ENCODE data around the gene RFK.

RFK gene

GRCh38 chr9:76358628-76359280, 35.5 kb downstream of the RFK start:
- H4K91ac ChIP-seq (ENCODE audit: low read depth, low read length): no peak overlapping the region
- H3K14ac ChIP-seq (ENCODE audit: low read length): no peak overlapping the region
- no peak overlapping the region for H3K4me2 ChIP-seq (ENCODE audit: low read length)
- no peak overlapping the region for H4K12ac ChIP-seq (ENCODE audit: low read depth, low read length)
- H2BK12ac ChIP-seq (ENCODE audit: low read length): peak overlapping the region; percentile 52
- no peak overlapping the region for H4K8ac ChIP-seq (ENCODE audit: low read depth, low read length)
- H3K36me3 ChIP-seq (ENCODE audit: control insufficient read depth in 1 of 2, insufficient read depth in 2 of 2, low read length in 2 of 2): no peaks in the 10 kb centered on the region
- no peak overlapping the region for H3K4me3 ChIP-seq (ENCODE audit: low read depth, low read length)
- no peak overlapping the region for H3K4ac ChIP-seq (ENCODE audit: low read depth, low read length)
- no peak overlapping the region for H2AFZ ChIP-seq (ENCODE audit: insufficient read depth, low read length, poor library complexity)
- DNase-seq: no peak
- H2AK5ac ChIP-seq (ENCODE audit: low read length): no peak overlapping the region
- WGBS (ENCODE audit: extremely low coverage, insufficient coverage, insufficient read length): no CpG with 5 or more reads among the region's 10 CpGs
- no peak overlapping the region for H3K23ac ChIP-seq (ENCODE audit: low read length)
- H2BK5ac ChIP-seq (ENCODE audit: low read depth, low read length, poor library complexity): no peak overlapping the region
- H3K9me3 ChIP-seq (ENCODE audit: insufficient read depth, low read depth, low read length): peaks cover 3% of the 10 kb centered on the region
- H3K18ac ChIP-seq (ENCODE audit: low read length): no peak overlapping the region
- no peak overlapping the region for H3K27ac ChIP-seq (ENCODE audit: low read depth, low read length)
- no peak overlapping the region for H3K9ac ChIP-seq (ENCODE audit: low read length)
- no peaks in the 10 kb centered on the region for H3K79me2 ChIP-seq (ENCODE audit: control insufficient read depth, insufficient read depth, low read length, poor library complexity)
- H3K4me1 ChIP-seq (ENCODE audit: control insufficient read depth in 1 of 2, insufficient read depth in 2 of 2, low read length in 2 of 2): peaks cover 4 to 11% of the 10 kb centered on the region in 2 experiments
- H3K27me3 ChIP-seq (ENCODE audit: insufficient read depth, low read length): no peaks in the 10 kb centered on the region
- peaks cover 14% of the 10 kb centered on the region for H3K79me1 ChIP-seq (ENCODE audit: low read length)
- peak overlapping the region; percentile 2 for H2BK120ac ChIP-seq (ENCODE audit: insufficient read depth, low read length, poor library complexity)

DNA sequence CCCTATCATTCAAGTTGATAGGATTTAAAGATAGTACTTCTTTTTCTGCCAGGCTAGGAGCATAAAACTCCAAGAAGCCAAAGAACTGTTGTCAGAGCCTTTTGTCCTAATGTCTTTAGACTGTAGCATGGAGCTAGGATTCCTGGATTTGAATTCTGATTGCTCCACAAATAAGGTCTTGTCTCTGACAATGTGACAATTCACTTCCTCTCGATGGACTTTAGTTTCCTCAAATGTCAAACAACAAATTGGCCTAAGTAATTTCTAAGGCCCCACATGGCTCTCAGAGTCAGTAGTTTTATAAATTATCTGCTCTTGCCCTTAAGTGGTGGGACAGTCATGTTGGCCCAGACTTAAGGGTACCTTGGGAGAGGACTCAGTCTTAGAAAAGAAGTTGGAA, 36.7 kb downstream of the RFK start:
- Histone ChIP-seq H2AFZ (ENCODE audit: insufficient read depth, low read length, poor library complexity) (no peak overlapping the region), H2AK5ac (ENCODE audit: low read length) (no peak overlapping the region), H2BK12ac (ENCODE audit: low read length) (no peak overlapping the region), H3K9ac (ENCODE audit: low read length) (no peak overlapping the region), H3K18ac (ENCODE audit: low read length) (no peak overlapping the region), H4K12ac (ENCODE audit: low read depth, low read length) (no peak overlapping the region), H3K4me1 (ENCODE audit: control insufficient read depth in 1 of 2, insufficient read depth in 2 of 2, low read length in 2 of 2) (peaks cover 0 to 5% of the 10 kb centered on the region in 2 experiments), H2BK5ac (ENCODE audit: low read depth, low read length, poor library complexity) (no peak overlapping the region), H3K4me3 (ENCODE audit: low read depth, low read length) (no peak overlapping the region), H3K27ac (ENCODE audit: low read depth, low read length) (no peak overlapping the region), H3K79me1 (ENCODE audit: low read length) (peaks cover 6% of the 10 kb centered on the region), H4K8ac (ENCODE audit: low read depth, low read length) (no peak overlapping the region), H3K4ac (ENCODE audit: low read depth, low read length) (no peak overlapping the region), H3K23ac (ENCODE audit: low read length) (no peak overlapping the region), H3K27me3 (ENCODE audit: insufficient read depth, low read length) (no peaks in the 10 kb centered on the region), H3K14ac (ENCODE audit: low read length) (no peak overlapping the region), H3K36me3 (ENCODE audit: control insufficient read depth in 1 of 2, insufficient read depth in 2 of 2, low read length in 2 of 2) (no peaks in the 10 kb centered on the region), H3K4me2 (ENCODE audit: low read length) (no peak overlapping the region), H3K9me3 (ENCODE audit: insufficient read depth, low read depth, low read length) (peaks cover 3% of the 10 kb centered on the region), H2BK120ac (ENCODE audit: insufficient read depth, low read length, poor library complexity) (no peak overlapping the region), H3K79me2 (ENCODE audit: control insufficient read depth, insufficient read depth, low read length, poor library complexity) (no peaks in the 10 kb centered on the region), H4K91ac (ENCODE audit: low read depth, low read length) (no peak overlapping the region)
- no CpG with 5 or more reads among the region's 1 CpG for WGBS (ENCODE audit: extremely low coverage, insufficient coverage, insufficient read length)
- DNase-seq: no peak

DNA sequence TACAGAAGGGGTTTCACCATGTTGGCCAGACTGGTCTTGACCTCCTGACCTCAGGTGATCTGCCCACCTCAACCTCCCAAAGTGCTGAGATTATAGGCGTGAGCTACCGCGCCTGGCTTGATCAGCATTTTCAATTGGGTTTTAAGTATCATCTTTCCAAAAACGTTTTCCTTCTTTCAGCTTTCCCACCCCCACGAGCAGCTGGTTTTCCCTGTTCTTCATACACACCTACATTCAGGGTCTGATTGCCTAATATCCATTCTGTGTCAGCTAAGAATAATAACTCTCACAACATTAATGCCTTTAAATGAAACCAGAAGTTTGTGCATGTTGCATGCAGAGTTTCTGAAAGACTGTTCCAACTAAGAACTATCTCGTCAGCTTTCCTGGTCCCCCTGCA, 38.3 kb downstream of the RFK start:
- no CpG with 5 or more reads among the region's 6 CpGs for WGBS (ENCODE audit: extremely low coverage, insufficient coverage, insufficient read length)
- H3K27ac ChIP-seq (ENCODE audit: low read depth, low read length): no peak overlapping the region
- H3K79me2 ChIP-seq (ENCODE audit: control insufficient read depth, insufficient read depth, low read length, poor library complexity): no peaks in the 10 kb centered on the region
- no peak overlapping the region for H4K91ac ChIP-seq (ENCODE audit: low read depth, low read length)
- peaks cover under 1% of the 10 kb centered on the region for H3K79me1 ChIP-seq (ENCODE audit: low read length)
- no peak overlapping the region for H4K12ac ChIP-seq (ENCODE audit: low read depth, low read length)
- H3K4ac ChIP-seq (ENCODE audit: low read depth, low read length): no peak overlapping the region
- H4K8ac ChIP-seq (ENCODE audit: low read depth, low read length): no peak overlapping the region
- no peak overlapping the region for H2BK12ac ChIP-seq (ENCODE audit: low read length)
- H3K18ac ChIP-seq (ENCODE audit: low read length): no peak overlapping the region
- H3K9ac ChIP-seq (ENCODE audit: low read length): no peak overlapping the region
- H2AK5ac ChIP-seq (ENCODE audit: low read length): no peak overlapping the region
- no peak overlapping the region for H3K4me3 ChIP-seq (ENCODE audit: low read depth, low read length)
- no peaks in the 10 kb centered on the region for H3K27me3 ChIP-seq (ENCODE audit: insufficient read depth, low read length)
- no peak overlapping the region for H2BK120ac ChIP-seq (ENCODE audit: insufficient read depth, low read length, poor library complexity)
- H3K14ac ChIP-seq (ENCODE audit: low read length): no peak overlapping the region
- H3K36me3 ChIP-seq (ENCODE audit: control insufficient read depth in 1 of 2, insufficient read depth in 2 of 2, low read length in 2 of 2): no peaks in the 10 kb centered on the region
- peaks cover 3% of the 10 kb centered on the region for H3K9me3 ChIP-seq (ENCODE audit: insufficient read depth, low read depth, low read length)
- H3K23ac ChIP-seq (ENCODE audit: low read length): no peak overlapping the region
- H3K4me1 ChIP-seq (ENCODE audit: control insufficient read depth in 1 of 2, insufficient read depth in 2 of 2, low read length in 2 of 2): peaks cover 0 to 2% of the 10 kb centered on the region in 2 experiments
- H2BK5ac ChIP-seq (ENCODE audit: low read depth, low read length, poor library complexity): no peak overlapping the region
- H3K4me2 ChIP-seq (ENCODE audit: low read length): no peak overlapping the region
- no peak overlapping the region for H2AFZ ChIP-seq (ENCODE audit: insufficient read depth, low read length, poor library complexity)
- no peak for DNase-seq

DNA sequence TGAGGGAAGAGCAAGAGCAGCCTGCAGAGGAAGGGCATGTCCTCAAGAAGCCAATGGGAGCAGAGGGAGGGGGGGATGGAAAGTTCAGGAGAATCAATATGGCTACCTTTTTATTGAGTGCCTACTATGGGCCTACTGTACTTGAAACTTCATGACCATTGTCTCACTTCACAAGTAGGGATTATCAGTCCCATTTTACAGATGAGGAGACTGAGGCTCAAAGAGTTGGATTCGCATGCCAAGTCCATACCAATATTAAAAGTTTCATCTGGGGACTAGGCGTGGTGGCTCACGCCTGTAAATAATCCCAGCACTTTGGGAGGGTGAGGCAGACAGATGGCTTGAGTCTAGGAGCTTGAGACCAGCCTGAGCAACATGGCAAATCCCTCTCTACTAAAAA, 40.0 kb downstream of the RFK start:
- Histone ChIP-seq H3K18ac (ENCODE audit: low read length) (no peak overlapping the region), H3K4ac (ENCODE audit: low read depth, low read length) (no peak overlapping the region), H2BK5ac (ENCODE audit: low read depth, low read length, poor library complexity) (no peak overlapping the region), H3K4me3 (ENCODE audit: low read depth, low read length) (no peak overlapping the region), H3K23ac (ENCODE audit: low read length) (no peak overlapping the region), H4K8ac (ENCODE audit: low read depth, low read length) (no peak overlapping the region), H3K36me3 (ENCODE audit: control insufficient read depth in 1 of 2, insufficient read depth in 2 of 2, low read length in 2 of 2) (no peaks in the 10 kb centered on the region), H3K27ac (ENCODE audit: low read depth, low read length) (no peak overlapping the region), H2AFZ (ENCODE audit: insufficient read depth, low read length, poor library complexity) (no peak overlapping the region), H3K9ac (ENCODE audit: low read length) (no peak overlapping the region), H2BK12ac (ENCODE audit: low read length) (no peak overlapping the region), H4K91ac (ENCODE audit: low read depth, low read length) (no peak overlapping the region), H3K4me2 (ENCODE audit: low read length) (no peak overlapping the region), H2BK120ac (ENCODE audit: insufficient read depth, low read length, poor library complexity) (no peak overlapping the region), H3K9me3 (ENCODE audit: insufficient read depth, low read depth, low read length) (peaks cover 3% of the 10 kb centered on the region), H3K14ac (ENCODE audit: low read length) (no peak overlapping the region), H3K4me1 (ENCODE audit: control insufficient read depth in 1 of 2, insufficient read depth in 2 of 2, low read length in 2 of 2) (no peaks in the 10 kb centered on the region), H3K79me1 (ENCODE audit: low read length) (no peaks in the 10 kb centered on the region), H3K27me3 (ENCODE audit: insufficient read depth, low read length) (no peaks in the 10 kb centered on the region), H3K79me2 (ENCODE audit: control insufficient read depth, insufficient read depth, low read length, poor library complexity) (no peaks in the 10 kb centered on the region), H4K12ac (ENCODE audit: low read depth, low read length) (no peak overlapping the region), H2AK5ac (ENCODE audit: low read length) (no peak overlapping the region)
- WGBS (ENCODE audit: extremely low coverage, insufficient coverage, insufficient read length): no CpG with 5 or more reads among the region's 3 CpGs
- DNase-seq: no peak
